HG02763 (cell line): Measurements from ENCODE around the gene GABRR2.
A peak's percentile ranks its signal among the peaks of the same experiment; 100 is the strongest.
"Not testable (repeated sequence)": the region's sequence is repeated elsewhere in the genome, so short reads cannot be mapped to it uniquely, and the experiment has no call there.

Source experiments
- ATAC-seq: cut with Tn5 transposase; IDR thresholded peaks from one replicate; pipeline ENCODE4 v1.9.1; 2021; ENCODE audit warnings: mild to moderate bottlenecking, moderate library complexity; ENCODE audit not compliant: unreplicated experiment

Gene GABRR2

DNA sequence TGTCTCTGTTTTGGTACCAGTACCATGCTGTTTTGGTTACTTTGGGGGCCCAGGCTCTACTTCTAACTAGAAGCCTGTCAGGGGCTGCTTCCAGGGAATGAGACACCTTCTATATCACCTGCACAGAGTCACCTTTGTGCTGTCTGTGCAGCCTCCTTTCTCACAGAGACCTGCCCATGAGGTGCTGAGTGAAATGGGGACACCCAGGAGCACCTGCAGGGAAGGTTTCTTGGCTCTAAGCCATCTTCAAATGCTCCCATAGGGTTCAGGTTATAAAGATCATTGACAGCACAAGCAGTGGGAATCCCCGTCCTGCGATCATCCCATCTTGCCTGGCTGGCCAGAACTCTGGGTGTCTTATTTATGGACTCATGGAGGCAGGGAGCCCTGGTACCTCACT is 19.1 kb downstream of the GABRR2 start:
- no peak for ATAC-seq

DNA sequence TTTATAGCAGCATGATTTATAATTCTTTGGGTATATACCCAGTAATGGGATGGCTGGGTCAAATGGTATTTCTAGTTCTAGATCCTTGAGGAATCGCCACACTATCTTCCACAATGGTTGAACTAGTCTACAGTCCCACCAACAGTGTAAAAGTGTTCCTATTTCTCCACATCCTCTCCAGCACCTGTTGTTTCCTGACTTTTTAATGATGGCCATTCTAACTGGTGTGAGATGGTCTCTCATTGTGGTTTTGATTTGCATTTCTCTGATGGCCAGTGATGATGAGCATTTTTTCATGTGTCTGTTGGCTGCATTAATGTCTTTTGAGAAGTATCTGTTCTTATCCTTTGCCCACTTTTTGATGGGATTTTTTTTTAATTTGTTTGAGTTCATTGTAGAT is 20.0 kb downstream of the GABRR2 start:
- not testable (repeated sequence) for ATAC-seq

DNA sequence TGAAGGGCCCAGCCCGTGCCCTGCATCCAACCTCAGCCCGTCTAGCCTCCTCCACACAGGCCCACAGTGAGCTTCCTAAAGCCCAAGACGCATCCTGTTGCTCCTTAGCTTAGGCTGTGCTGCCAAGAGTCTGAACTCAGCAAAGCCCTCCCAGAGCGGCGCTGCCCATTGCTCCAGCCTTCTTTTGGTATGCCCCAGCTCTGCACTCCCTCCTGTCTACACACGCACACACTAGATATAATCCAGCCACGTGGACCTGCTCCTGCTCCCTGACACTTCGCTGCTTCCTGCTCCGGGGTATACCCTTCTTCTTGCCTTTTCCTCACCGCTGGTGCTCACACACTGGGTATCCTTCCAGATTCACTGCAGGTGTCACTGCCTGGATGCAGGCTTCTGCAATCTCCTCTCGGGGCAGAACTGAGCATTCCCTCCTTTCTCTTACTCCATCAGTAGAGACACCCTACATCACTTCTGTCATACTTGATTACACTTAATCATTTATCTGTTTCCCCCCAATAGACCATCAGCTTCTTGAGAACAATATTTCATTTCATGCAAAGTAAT is 23.8 kb downstream of the GABRR2 start:
- ATAC-seq = no peak

DNA sequence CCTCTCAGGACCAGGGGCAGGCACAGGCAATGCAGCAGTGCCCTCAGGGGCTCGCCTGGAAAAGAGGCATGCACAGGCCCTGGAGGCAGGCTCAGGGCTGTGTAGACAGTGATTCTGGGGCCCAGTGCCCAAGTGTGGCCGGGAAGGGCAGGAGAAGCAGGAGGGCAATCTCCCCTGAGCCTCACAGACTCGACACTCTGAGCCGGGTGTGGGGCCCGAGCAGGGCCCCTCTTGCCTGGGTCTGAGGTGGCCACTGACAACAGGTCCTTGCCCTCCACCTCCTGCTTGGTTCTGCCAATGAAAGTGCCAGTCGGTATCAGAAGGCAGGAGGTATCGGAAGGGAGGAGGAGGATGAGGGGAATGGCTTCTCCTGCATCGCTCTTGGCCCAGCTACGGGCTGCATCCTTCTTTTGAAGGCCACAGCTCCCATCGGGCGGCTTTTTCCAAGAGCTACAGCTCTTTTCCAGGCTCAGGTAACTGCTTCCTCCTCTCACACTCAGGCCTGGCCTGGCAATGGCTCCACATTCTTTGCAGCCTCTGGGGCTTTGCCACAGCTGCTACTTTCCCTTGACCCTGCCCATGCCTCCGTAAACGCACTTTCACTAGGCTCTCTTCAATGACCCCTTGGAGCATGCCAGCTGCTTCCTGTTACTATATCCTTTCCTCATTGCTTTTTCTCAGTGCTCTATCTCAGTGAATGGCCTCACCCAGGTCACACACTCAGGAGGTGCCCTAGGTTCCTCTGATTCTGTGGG is 24.5 kb downstream of the GABRR2 start:
- ATAC-seq = no peak

DNA sequence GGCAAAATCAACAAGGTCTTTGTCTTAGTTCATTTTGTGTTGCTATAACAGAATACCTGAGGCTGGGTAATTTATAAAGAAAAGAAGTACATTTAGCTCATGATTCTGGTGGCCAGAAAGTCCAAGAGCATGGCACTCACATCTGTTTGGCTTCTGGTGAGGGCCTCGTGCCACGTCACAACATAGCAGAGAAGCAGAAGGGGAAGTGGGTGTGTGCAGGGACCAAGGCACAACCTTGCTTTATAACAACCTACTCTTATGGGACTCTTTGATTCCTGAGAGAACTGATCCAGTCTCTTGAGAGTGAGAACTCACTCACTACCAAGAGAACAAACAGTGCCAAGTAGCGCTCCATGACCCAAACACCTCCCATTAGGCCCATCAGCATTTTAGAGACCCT is 25.4 kb downstream of the GABRR2 start:
- no peak for ATAC-seq

DNA sequence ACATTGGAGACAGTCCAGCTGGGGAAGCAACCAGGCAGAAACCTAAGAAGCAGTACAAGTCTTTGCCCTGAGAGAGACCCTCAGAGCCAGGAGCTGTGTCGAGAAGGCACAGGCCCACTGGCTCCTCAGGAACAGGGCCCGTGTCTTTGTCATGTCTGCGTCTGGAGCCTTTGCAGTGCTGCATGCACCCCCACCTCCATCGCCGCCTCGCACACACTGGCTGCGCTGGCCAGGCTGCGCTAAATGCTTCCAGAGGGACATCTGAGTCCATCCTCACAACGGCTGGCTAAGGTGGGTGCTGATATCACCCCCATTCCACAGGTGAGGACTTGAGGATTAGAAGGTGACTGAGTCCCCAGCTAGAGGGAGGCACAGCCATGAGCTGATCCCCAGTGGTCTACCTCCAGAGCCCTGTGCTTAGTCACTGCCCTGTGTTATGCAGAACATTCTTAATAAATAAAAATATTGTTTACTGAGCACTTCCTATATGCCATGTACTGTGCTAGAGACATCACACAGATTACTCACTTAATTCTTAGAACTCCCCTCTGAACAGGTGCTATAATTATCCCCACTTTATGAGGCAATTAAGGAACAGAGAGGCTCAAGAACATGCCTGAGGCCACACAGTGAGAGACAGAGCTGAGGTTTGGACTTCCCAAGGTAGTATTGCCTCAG is 27.6 kb downstream of the GABRR2 start:
- no peak for ATAC-seq

DNA sequence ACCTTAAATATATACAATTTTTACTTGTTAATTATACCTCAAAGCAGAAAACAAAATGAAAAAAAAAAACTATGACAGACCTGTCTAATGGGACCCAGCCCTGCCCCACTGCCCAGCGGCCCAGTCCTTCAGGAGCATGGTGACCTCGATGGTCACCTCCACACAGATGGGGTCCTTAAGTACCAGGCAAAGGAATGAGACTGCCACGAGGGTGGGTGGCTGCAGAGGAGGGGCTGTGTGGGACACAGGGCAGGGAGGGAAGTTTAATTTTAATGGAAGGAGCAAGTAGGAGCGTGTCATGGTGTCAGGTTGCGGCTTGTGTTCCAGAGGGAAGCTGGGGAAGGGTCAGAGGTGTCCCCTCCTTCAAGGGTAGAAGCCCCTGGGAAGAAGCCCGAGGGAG is 28.6 kb downstream of the GABRR2 start:
- ATAC-seq = no peak

DNA sequence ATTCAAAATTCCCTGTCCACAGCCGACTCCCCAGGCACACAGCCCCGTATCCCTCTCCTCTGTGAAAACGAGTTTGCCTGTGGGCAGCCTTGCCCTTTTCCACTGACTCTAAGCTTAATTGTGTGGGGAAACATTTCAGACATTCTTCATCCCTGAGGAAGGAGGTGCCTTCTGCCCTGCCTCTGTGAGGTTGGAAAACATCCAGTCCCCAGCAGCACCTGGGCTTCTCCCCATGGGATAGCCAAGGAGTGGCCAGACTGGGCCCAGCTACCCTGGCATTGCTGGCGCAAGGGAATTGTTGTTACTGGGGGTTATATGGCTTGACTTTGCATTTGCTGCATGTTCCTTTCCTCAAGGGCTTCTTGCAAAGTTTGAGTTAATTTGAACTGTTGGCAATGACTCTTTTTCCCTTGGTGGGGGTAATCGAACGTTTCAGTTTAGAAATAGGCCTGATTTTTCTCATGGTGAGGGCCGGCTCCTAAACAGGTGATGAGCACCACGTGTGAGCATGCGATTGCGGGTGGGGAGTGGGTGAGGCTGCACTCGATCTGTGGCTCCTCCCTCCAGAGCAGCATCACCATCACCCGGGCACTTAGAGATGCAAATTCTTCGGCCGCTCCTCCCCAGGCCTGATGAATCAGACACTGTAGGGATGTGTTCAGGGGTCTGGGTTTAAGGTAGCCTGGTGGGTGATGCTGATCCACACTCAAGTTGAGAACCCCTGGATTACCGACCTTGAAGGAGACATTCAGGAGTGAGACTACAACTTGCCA is 29.9 kb downstream of the GABRR2 start:
- no peak for ATAC-seq

DNA sequence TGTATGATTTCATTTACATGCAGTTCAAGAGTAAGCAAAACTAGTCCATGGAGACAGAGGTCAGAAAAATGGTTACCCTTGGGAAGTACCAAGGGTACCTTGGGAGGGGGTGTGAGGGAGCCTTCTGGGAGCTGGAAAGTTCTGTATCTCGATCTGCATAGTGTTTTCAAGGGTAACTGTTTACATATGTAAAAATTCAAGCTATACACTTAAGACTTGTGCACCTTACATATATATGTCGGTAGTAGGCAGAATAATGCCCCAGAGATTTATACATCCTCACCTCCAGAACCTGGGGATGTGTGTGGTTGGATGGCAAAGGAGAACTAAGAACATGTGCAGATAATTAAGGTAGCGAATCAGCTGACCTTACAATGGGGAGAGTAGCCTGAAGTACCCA is 31.0 kb downstream of the GABRR2 start:
- ATAC-seq = no peak

DNA sequence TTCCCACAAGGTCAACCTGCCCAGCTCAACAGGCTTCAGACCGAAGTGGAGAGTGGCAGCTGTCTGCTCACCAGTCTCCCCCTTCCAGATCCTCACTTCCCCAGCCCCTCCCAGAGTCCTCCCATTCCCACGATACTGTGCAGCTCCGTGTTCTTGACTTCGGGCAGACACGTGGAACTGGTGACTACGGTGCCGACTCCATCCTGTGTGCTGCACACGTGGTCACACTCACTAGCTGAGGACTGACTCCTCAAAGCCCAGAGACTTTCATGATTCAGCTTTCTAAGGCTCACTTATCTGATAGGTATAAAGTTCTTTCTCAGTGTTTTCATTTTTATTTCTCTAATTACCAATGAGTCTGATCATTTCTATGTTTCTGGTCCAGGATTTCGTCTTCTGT is 32.4 kb downstream of the GABRR2 start:
- no peak for ATAC-seq

DNA sequence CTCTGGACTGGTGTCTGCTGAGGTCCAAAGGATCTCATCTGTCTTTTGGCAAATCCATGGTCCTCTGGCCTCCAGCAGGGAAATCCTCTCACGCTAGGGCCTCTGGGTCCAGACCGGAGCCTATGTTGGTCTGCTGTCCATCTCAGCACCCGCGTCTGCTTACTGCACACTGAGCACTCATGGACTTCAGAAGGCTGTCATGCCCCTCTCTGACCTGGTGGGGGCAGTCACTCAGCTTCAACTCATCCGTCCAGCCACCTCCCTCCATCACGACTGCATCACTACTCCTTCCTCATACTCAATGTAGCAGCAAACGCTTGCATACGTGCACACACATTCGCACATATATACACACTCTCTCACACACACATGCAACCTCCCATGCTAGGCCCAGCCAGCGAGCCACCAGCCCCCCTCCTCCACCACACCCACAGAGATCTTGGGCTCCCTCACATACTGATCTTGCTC is 33.3 kb downstream of the GABRR2 start:
- ATAC-seq = peak; percentile 94

DNA sequence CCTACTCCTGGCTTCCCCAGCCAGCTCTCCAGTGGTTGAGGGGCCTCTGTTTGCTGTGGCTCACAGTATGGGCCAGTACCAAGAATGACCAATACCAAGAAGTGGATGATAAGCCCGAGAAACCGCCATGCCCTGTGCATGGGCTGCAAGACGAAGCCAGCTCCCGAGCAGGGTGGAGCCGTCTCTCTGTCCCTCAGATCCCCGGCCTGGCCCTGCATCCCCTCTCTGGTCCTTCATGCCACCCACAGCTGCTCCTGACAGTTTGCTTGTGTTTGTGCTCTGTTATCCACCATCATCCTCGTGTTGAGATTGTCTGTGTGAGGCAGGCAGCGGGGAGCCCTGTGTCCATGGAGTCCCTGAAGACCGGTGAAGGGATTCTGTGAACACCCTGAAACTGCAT is 36.1 kb downstream of the GABRR2 start:
- ATAC-seq = no peak

DNA sequence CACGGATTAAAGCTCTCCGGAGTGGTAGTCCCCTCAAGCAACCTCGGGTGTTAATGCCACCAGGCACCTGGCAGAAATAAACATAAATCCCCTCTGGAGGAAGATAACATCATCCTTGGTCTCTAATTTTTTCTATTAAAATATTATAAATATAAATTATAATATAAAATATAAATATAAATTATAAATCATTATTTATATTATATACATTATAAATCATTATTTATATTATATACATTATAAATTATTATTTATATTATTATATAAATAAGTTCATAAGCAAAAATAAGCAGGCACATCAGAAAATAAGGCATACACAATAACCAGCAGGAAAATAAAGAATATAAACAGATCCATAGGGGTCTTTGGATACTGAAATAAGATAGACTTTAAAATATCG is 39.2 kb downstream of the GABRR2 start:
- ATAC-seq = no peak

DNA sequence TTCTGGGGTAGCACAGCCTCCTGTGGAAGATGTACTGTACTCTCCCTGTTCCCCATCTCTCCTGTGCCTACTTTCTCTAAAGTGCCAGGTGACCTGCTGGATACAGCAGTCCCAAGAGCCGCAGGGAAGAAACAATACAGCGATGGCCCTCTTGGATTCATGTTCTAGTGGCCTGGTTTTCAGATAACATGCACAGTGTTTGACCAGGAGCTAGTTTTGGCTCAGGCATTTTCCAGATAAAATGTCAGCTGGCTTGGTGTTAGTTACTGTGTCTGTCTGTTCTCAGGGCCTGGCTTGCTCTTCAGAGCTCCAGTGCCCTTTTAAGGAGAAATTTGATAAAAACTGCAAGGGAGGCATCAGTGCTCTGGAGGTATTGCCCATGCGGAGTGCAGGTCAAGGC is 41.3 kb downstream of the GABRR2 start:
- ATAC-seq = no peak

DNA sequence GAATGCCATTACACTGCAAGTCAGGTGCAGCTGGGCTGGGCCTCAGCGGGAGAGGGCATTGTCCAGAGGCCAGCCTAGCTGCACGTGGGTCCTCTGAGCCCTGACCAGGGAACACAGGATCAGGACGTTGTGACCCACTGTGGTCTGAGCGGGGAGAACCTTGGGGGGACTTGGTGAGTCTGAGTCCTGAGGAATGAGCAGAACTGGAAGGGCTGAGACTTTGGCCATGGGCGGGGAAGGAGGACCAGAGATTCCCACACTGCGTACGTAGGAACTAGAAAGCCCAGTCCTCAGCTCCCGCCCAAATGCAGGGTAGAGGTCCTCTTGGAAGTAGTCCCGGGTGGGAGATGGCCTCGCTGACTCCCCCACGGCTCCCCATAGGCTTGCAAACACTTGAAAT is 42.5 kb downstream of the GABRR2 start:
- ATAC-seq = no peak

DNA sequence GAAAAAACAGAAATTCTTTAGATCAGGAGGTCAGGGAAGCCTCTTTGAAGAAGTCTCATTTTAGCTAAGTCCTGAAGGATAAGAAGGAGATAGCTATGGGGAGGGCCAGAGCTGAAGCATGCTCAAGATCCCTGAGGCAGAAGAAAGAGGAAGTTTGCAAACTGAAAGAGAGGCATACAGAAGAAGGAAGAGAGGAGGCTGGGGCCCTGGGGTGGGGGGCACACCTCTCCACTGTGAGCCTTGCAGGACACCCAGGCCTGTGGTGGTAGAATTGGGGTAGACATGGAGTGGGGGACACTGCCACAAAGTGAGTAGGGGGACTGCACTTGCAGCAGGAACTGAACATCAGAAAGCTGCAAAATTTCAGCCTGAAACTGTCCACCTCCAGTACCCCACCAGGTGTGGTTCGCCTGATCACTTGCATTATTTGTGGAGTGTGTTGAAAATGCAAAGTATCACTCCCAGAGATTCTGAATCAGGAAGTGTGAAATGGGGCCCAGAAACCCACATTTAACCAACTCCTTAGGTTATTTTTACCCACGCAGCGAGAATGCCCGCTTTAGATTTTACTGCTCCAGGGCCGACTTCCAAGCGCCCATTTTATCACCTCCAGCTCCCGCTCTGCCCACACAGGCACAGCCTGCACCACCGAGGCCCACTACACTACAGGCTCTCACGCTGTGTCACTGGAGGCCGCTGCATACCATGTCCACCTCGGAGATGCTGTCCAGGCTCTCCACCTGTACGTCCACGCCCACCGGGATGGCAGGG is 44.0 kb downstream of the GABRR2 start:
- ATAC-seq = peak; percentile 53

DNA sequence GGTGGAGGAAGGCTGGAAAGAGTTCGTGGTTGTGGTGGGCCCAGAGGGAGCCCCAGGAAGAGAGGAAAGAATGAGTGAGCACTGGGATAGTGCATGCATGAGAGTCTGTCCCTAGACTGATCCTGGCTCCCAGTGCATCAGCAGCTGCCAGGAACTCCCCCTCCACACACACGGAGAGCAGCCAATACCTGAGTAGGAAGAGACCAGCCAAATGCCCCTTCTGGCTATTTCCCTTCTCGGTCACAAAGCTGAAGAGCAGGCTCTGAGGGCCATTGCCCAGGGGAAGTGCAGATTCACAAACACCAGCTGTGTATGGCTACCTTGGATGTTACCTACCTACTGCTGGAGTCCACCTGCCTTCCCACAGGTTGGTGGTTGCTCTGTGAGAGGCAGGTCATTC is 45.1 kb downstream of the GABRR2 start:
- no peak for ATAC-seq

DNA sequence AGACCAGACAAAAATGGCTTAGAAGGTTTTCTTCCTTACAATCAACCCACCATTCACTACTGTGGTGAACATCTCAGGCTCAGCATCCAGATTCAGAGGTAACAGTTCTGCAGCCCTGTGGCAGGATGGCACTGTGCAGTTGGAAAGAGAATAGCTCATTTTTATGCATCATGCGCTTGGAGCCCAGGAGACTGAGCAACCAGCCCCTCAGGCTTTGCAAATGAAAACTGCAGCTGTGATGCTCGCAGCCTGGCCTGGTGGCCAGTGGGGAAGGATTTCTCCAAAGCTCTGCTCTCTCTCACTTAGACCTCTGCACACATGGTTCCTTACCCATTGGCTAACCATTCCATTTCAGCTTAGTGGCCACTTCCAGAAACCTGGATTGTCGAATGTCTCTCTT is 45.8 kb downstream of the GABRR2 start:
- ATAC-seq = no peak

DNA sequence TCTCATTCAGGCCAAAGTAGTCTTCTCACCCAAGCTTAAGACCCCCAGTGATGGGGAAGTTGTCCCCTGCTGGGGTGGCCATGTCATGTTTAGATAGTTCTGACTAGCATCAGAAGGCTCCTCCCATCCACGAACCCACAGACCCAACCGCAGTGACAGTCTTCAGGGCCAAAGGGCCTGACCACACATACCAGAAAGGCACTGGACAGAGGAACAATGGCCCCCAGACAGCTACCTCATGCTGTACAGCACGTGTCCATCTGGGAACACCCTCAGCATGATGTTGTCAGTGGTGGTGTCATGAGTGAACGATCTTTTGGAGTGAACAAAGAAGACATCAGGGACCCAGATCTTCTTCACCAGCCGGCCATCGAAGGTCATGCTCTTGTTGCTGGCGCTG is 46.3 kb downstream of the GABRR2 start:
- no peak for ATAC-seq

DNA sequence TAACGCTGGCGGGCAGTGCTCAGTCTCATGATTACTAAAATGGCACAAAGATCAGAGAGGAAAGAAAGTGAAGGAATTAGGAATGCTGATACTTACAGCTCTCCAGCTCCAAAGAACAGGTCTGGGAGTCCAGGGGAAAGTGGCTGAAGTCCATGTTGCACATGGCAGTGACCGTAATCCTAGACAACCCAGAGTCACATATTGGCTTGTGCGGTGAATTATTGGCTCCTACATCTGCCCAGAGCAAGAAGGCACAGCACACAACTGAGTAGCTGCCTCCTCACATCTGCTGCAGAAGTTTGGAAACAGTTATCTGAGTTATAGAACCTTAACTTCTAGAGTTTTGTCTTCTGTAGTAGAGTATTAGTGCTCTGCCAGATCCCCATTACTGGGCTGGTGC is 47.2 kb downstream of the GABRR2 start:
- no peak for ATAC-seq

DNA sequence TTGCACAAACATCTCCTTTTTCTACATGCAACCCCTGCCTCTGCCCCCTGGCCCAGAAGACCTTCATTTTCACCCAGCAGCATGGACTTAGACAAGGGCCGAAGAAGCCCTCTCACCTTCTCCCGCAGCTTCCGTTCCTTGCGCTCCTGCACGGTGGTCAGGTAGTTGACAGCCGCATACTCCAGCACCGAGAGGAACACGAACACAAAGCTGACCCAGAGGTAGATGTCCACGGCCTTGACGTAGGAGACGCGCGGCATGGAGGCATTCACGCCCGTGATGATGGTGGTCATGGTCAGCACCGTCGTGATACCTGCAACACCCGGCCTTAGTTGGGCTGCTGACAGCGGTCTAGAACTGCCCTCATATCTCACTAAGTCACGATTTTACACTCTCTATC is 50.8 kb downstream of the GABRR2 start:
- no peak for ATAC-seq
